ENCODE data around the gene ALG14. TPM values are rescaled to one million over a fixed set of nuclear protein-coding genes. Genes with fewer than 3 reads are reported as not detected.
"Not testable (repeated sequence)": the region's sequence is repeated elsewhere in the genome, so short reads cannot be mapped to it uniquely, and the experiment has no call there.

The ALG14 gene
- total RNA-seq, 1 donor from 2014 or later = 0.49 TPM

DNA sequence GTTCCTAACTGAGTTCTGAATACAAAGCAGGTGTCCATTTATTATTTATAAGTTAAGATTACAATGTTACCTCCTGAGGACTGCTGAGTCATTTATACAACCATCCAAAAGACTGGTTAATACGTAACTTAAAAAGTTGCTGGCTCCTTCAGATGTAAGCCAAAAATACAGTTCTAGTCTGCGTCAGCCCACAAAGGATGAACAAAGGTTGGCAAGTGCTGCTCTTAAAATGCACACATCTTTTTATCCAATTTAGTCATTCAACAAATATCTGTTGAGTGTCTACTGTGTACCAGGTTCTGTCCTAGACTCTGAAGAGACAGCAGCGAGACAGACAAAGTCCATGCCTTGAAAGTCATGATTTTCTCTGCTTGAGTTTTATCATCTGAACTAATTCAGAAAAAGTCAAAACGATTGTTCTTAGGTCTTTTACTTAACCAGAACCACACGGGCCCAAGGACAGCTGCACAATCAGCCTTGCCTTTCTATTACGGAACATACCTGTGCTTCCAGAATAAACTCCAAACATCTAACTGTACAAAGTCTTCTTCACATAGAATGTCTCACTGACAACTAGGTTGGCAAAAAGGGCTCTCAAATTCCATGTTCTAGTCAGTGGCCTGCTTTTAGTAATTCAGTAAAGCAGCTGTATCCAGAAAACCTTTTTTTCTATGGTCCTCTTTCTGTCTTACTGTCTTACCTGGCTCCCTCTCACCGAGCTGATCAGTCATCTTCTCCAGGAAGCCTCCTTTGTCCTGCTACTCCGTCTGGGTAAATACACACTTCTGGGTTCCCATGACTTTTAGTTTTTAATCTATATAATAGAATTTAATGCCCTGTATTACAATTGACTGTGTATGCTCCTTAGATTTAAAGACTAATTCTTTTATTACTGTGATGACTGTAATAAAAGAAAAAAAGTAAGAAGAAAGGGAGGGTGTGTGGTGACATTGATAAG is 130.3 kb downstream of the ALG14 start:
- peaks cover 2% of the 10 kb centered on the region for H3K9me3 Mint-ChIP-seq
- no peak for DNase-seq (ENCODE audit: low spot score)
- Histone ChIP-seq H3K4me3 (no peak overlapping the region), H3K4me2 (no peak overlapping the region), H3K9me3 (ENCODE audit: low read depth) (no peaks in the 10 kb centered on the region), H4K20me1 (ENCODE audit: low read depth) (no peaks in the 10 kb centered on the region), H3K27ac (no peak overlapping the region), H2AFZ (replicated peaks) (no peak overlapping the region), H3K36me3 (no peaks in the 10 kb centered on the region), H3K79me2 (ENCODE audit: low read depth) (no peaks in the 10 kb centered on the region), H3K9ac (no peak overlapping the region), H3K27me3 (no peaks in the 10 kb centered on the region), H3F3A (ENCODE audit: low read depth) (peaks cover 9% of the 10 kb centered on the region), H3K4me1 (peaks cover 12% of the 10 kb centered on the region)
- peaks cover 7% of the 10 kb centered on the region for H3K36me3 Mint-ChIP-seq
- H3K27me3 Mint-ChIP-seq (ENCODE audit: insufficient read depth, low read depth) = peaks cover 2% of the 10 kb centered on the region
- no peak overlapping the region for H3K27ac Mint-ChIP-seq
- no peak overlapping the region for H3K4me3 Mint-ChIP-seq
- H3K4me1 Mint-ChIP-seq = peaks cover 14% of the 10 kb centered on the region
- TF ChIP-seq EZH2phosphoT487 (IDR thresholded peaks at IDR 0.05) = no peak
- TF ChIP-seq, protein P1, sequence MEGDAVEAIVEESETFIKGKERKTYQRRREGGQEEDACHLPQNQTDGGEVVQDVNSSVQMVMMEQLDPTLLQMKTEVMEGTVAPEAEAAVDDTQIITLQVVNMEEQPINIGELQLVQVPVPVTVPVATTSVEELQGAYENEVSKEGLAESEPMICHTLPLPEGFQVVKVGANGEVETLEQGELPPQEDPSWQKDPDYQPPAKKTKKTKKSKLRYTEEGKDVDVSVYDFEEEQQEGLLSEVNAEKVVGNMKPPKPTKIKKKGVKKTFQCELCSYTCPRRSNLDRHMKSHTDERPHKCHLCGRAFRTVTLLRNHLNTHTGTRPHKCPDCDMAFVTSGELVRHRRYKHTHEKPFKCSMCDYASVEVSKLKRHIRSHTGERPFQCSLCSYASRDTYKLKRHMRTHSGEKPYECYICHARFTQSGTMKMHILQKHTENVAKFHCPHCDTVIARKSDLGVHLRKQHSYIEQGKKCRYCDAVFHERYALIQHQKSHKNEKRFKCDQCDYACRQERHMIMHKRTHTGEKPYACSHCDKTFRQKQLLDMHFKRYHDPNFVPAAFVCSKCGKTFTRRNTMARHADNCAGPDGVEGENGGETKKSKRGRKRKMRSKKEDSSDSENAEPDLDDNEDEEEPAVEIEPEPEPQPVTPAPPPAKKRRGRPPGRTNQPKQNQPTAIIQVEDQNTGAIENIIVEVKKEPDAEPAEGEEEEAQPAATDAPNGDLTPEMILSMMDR (IDR thresholded peaks at IDR 0.05) = no peak
- TF ChIP-seq EZH2 (IDR thresholded peaks at IDR 0.05) = no peak

DNA sequence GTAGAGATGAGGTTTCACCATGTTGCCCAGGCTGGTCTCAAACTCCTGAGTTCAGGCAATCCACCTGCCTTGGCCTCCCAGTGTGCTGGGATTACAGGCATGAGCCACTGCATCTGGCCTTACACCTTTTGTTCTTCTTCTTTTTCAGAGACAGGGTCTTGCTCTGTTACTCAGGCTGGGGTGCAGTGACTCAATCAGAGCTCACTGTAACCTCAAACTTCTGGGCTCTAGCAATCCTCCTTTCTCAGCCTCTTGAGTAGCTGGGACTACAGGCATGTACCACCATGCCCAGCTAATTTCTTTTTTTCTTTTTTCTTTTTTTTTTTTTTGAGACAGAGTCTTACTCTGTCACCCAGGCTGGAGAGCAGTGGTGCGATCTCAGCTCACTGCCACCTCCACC is 131.3 kb downstream of the ALG14 start:
- not testable (repeated sequence) for H3K27ac Mint-ChIP-seq; H3F3A ChIP-seq (ENCODE audit: low read depth); H3K27ac ChIP-seq; H2AFZ ChIP-seq (replicated peaks); H3K36me3 Mint-ChIP-seq; H4K20me1 ChIP-seq (ENCODE audit: low read depth); H3K27me3 Mint-ChIP-seq (ENCODE audit: insufficient read depth, low read depth); H3K27me3 ChIP-seq; DNase-seq (ENCODE audit: low spot score); H3K36me3 ChIP-seq; H3K9me3 Mint-ChIP-seq; H3K9me3 ChIP-seq (ENCODE audit: low read depth); H3K4me3 ChIP-seq; H3K4me3 Mint-ChIP-seq; H3K79me2 ChIP-seq (ENCODE audit: low read depth); H3K9ac ChIP-seq; H3K4me2 ChIP-seq
- H3K4me1 Mint-ChIP-seq = peaks cover 16% of the 10 kb centered on the region
- H3K4me1 ChIP-seq = peaks cover 12% of the 10 kb centered on the region

DNA sequence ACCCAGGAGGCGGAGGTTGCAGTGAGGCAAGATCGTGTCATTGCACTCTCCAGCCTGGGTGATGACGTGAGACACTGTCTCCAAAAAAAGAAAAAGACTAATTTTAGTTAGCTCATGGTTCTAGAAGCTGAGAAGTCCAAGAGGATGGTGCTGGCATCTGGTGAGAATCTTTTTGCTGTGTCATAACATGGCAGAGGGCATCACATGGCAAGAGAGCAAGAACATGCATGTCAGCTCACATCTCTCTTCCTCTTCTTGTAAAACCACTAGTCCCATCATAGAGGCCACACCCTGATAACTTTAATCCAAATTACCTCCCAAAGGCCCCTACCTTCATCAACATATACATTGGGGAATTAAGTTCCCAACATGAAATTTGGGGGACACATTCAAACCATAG is 132.0 kb downstream of the ALG14 start:
- no peaks in the 10 kb centered on the region for H4K20me1 ChIP-seq (ENCODE audit: low read depth)
- H3K27me3 Mint-ChIP-seq (ENCODE audit: insufficient read depth, low read depth) = peaks cover 2% of the 10 kb centered on the region
- H3K36me3 Mint-ChIP-seq = peaks cover 7% of the 10 kb centered on the region
- no peak overlapping the region for H3K27ac ChIP-seq
- H3K4me3 ChIP-seq = no peak overlapping the region
- H3K4me3 Mint-ChIP-seq = no peak overlapping the region
- no peak overlapping the region for H3K9ac ChIP-seq
- no peak overlapping the region for H3K27ac Mint-ChIP-seq
- H3F3A ChIP-seq (ENCODE audit: low read depth) = peaks cover 9% of the 10 kb centered on the region
- no peak overlapping the region for H3K4me2 ChIP-seq
- H3K36me3 ChIP-seq = no peaks in the 10 kb centered on the region
- no peak for DNase-seq (ENCODE audit: low spot score)
- no peaks in the 10 kb centered on the region for H3K9me3 ChIP-seq (ENCODE audit: low read depth)
- H3K27me3 ChIP-seq = no peaks in the 10 kb centered on the region
- no peak for TF ChIP-seq EZH2phosphoT487 (IDR thresholded peaks at IDR 0.05)
- TF ChIP-seq EZH2 (IDR thresholded peaks at IDR 0.05) = no peak
- TF ChIP-seq, protein P1 (IDR thresholded peaks at IDR 0.05) = no peak
- peaks cover 23% of the 10 kb centered on the region for H3K4me1 Mint-ChIP-seq
- no peak overlapping the region for H2AFZ ChIP-seq (replicated peaks)
- H3K9me3 Mint-ChIP-seq = peaks cover 2% of the 10 kb centered on the region
- peaks cover 12% of the 10 kb centered on the region for H3K4me1 ChIP-seq
- H3K79me2 ChIP-seq (ENCODE audit: low read depth) = no peaks in the 10 kb centered on the region

DNA sequence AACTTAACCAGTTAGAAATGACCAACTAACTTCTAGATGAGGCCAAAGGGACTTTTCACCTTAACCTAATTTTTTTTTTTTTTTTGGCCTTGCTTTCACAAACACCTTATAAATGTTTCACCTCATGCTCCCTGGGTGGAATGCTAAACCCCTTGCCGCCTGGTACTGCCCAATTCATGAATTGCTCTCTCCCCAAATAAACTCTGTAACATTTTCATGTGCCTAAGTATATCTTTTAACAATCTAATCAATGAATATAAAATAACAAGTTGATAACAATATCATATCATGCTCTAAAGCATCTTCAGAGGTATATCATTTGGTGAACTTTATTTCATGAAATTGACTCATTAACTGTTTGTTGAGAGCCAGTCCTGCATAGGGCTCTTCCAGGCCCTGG is 134.9 kb downstream of the ALG14 start:
- no peak for DNase-seq (ENCODE audit: low spot score)

More for the DNA sequence above, 134.9 kb downstream of the ALG14 start:
- Histone ChIP-seq H3F3A (ENCODE audit: low read depth) (peaks cover 9% of the 10 kb centered on the region), H2AFZ (replicated peaks) (no peak overlapping the region), H3K27me3 (no peaks in the 10 kb centered on the region), H3K9ac (no peak overlapping the region), H3K27ac (no peak overlapping the region), H3K36me3 (no peaks in the 10 kb centered on the region), H3K4me3 (no peak overlapping the region), H3K4me1 (peaks cover 12% of the 10 kb centered on the region), H4K20me1 (ENCODE audit: low read depth) (no peaks in the 10 kb centered on the region), H3K79me2 (ENCODE audit: low read depth) (no peaks in the 10 kb centered on the region), H3K4me2 (no peak overlapping the region), H3K9me3 (ENCODE audit: low read depth) (no peaks in the 10 kb centered on the region)
- Mint-ChIP-seq H3K4me3 (no peak overlapping the region), H3K9me3 (no peaks in the 10 kb centered on the region), H3K27ac (no peak overlapping the region), H3K36me3 (peaks cover 12% of the 10 kb centered on the region), H3K4me1 (peaks cover 26% of the 10 kb centered on the region), H3K27me3 (ENCODE audit: insufficient read depth, low read depth) (peaks cover under 1% of the 10 kb centered on the region)
- TF ChIP-seq EZH2 (IDR thresholded peaks at IDR 0.05) = no peak
- TF ChIP-seq, protein P1 (IDR thresholded peaks at IDR 0.05) = no peak
- TF ChIP-seq EZH2phosphoT487 (IDR thresholded peaks at IDR 0.05) = no peak

Measured in neural progenitor cell (in vitro differentiated cells).